ENCODE measurements around the gene POTEF. TPM values are rescaled to one million over a fixed set of nuclear protein-coding genes. Genes with fewer than 3 reads are reported as not detected.
"Not testable (repeated sequence)": the region's sequence is repeated elsewhere in the genome, so short reads cannot be mapped to it uniquely, and the experiment has no call there.

The POTEF gene
- polyA plus RNA-seq, 1 donor (not counting 4 experiments of a cell fraction or from before 2014, with no cell fraction given): not detected

DNA sequence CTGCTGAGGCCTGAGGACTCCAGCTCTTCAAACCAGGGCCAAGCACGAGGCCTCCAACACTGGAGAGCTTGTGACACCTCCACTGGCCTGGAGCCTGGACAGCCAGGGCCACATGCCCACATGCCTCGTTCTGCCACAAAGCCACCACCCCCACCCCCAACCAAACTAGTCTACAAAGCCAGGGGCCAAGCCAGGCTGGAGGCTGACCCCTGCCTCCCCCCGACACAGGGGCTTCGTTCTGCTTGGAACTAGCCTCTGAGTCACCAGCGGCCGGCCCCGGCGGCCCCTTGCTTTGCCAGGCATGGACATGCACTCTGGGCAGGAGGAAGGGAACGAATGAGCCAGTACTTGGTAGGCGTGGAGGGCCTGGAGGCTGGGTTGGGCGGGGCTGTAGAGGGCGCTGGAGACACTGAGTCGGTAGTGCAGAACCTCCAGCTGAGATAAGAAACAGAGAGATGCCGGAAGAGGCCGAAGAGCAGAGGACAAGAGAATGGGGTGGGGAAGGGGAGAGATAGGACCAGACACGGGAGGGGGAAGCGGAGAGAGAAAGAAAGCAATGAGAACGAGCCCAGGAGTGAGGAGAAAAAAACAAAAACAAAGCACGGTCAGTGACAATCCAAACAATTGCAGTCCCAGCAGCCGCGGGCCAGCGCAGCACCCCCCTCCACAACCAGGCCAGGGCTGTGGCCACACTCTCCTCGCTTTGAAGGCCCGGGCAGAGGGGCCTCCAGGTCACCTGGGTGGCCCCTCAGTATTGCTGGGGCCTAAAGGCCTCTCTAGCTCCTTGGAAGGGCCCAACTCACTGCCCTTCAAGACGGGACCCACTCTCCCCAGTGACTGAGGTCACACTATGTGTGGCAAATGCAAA is 32.0 kb upstream of the POTEF start:
- H3K4me1 ChIP-seq (ENCODE audit: control insufficient read depth, extremely low read depth, insufficient read depth, low read length); H4K20me1 ChIP-seq (ENCODE audit: control insufficient read depth, extremely low read depth, insufficient read depth, low read length); H3K79me2 ChIP-seq (ENCODE audit: control insufficient read depth, insufficient read depth, low read length); H3K4me2 ChIP-seq (ENCODE audit: control insufficient read depth, extremely low read depth, insufficient read depth, low read depth, low read length); H3K9ac ChIP-seq (ENCODE audit: control insufficient read depth, extremely low read depth, insufficient read depth, low read length); H2AFZ ChIP-seq (ENCODE audit: control insufficient read depth, low read length); FAIRE-seq; H3K27me3 ChIP-seq (ENCODE audit: control insufficient read depth, extremely low read depth, insufficient read depth, low read length); H3K4me3 ChIP-seq (ENCODE audit: control insufficient read depth in 2 of 3, extremely low read depth in 1 of 3, insufficient read depth in 2 of 3, low read depth in 1 of 3, low read length in 3 of 3); H3K9me3 ChIP-seq (ENCODE audit: control insufficient read depth, low read depth, low read length); H3K27ac ChIP-seq (ENCODE audit: control insufficient read depth, insufficient read depth, low read length); DNase-seq (ENCODE audit: low read depth, low spot score); dilution Hi-C loops (cut with MboI; ENCODE audit: extremely low pct_ligation_motif_present, low sequenced_read_pairs); H3K9me1 ChIP-seq (ENCODE audit: control insufficient read depth, extremely low read depth, insufficient read depth, low read length): not testable (repeated sequence)
- H3K36me3 ChIP-seq (ENCODE audit: control insufficient read depth in 2 of 2, extremely low read depth in 1 of 2, insufficient read depth in 2 of 2, low read length in 2 of 2): peaks cover 5 to 12% of the 10 kb centered on the region in 2 experiments

DNA sequence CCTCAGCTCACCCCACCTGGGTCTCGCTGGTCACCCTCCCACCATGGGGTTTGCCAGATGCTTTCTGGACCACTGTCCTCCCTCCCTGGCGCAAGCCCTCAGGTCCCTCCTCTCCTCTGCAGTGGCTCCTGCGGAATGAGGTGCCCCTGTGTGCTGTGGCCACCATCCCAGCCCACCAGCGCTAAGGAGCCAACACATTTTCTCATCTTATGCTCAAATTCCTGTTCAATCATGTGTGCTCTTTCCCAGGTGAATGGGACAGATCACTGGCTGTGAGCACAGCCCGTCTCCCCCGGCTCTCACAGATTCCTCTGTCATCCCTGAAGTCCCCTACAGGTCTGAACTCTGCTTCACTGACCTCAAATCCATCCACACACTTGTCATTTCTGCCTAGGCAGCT is 31.1 kb upstream of the POTEF start:
- no peaks in the 10 kb centered on the region for H3K4me1 ChIP-seq (ENCODE audit: control insufficient read depth, extremely low read depth, insufficient read depth, low read length)
- dilution Hi-C loops (cut with MboI; ENCODE audit: extremely low pct_ligation_motif_present, low sequenced_read_pairs): no loop called here
- FAIRE-seq: no peak

GRCh38 chr2:130159376-130159775 is 30.4 kb upstream of the POTEF start:
- FAIRE-seq; dilution Hi-C loops (cut with MboI; ENCODE audit: extremely low pct_ligation_motif_present, low sequenced_read_pairs): not testable (repeated sequence)

More for the DNA sequence above, 31.1 kb upstream of the POTEF start:
- no peak overlapping the region for H2AFZ ChIP-seq (ENCODE audit: control insufficient read depth, low read length)
- no peak overlapping the region for H3K9ac ChIP-seq (ENCODE audit: control insufficient read depth, extremely low read depth, insufficient read depth, low read length)
- no peaks in the 10 kb centered on the region for H4K20me1 ChIP-seq (ENCODE audit: control insufficient read depth, extremely low read depth, insufficient read depth, low read length)
- no peaks in the 10 kb centered on the region for H3K27me3 ChIP-seq (ENCODE audit: control insufficient read depth, extremely low read depth, insufficient read depth, low read length)
- no peaks in the 10 kb centered on the region for H3K79me2 ChIP-seq (ENCODE audit: control insufficient read depth, insufficient read depth, low read length)
- H3K36me3 ChIP-seq (ENCODE audit: control insufficient read depth in 2 of 2, extremely low read depth in 1 of 2, insufficient read depth in 2 of 2, low read length in 2 of 2): peaks cover 0 to 8% of the 10 kb centered on the region in 2 experiments
- no peaks in the 10 kb centered on the region for H3K9me1 ChIP-seq (ENCODE audit: control insufficient read depth, extremely low read depth, insufficient read depth, low read length)
- no peak overlapping the region for H3K4me2 ChIP-seq (ENCODE audit: control insufficient read depth, extremely low read depth, insufficient read depth, low read depth, low read length)
- no peak overlapping the region for H3K4me3 ChIP-seq (ENCODE audit: control insufficient read depth in 2 of 3, extremely low read depth in 1 of 3, insufficient read depth in 2 of 3, low read depth in 1 of 3, low read length in 3 of 3)
- H3K27ac ChIP-seq (ENCODE audit: control insufficient read depth, insufficient read depth, low read length): no peak overlapping the region
- TF ChIP-seq CTCF (optimal IDR thresholded peaks at IDR 0.05 in 1 of 3, IDR thresholded peaks at IDR 0.05 in 1 of 3, conservative IDR thresholded peaks at IDR 0.05 in 1 of 3; ENCODE audit: extremely low read depth in 1 of 3, insufficient read depth in 2 of 3, low read length in 3 of 3) (no peak), EZH2 (IDR thresholded peaks at IDR 0.05; ENCODE audit: low read length) (no peak)
- DNase-seq (ENCODE audit: low read depth, low spot score): no peak
- no peaks in the 10 kb centered on the region for H3K9me3 ChIP-seq (ENCODE audit: control insufficient read depth, low read depth, low read length)

More at GRCh38 chr2:130159376-130159775, 30.4 kb upstream of the POTEF start:
- not testable (repeated sequence) for H3K9ac ChIP-seq (ENCODE audit: control insufficient read depth, extremely low read depth, insufficient read depth, low read length); H4K20me1 ChIP-seq (ENCODE audit: control insufficient read depth, extremely low read depth, insufficient read depth, low read length); H3K9me3 ChIP-seq (ENCODE audit: control insufficient read depth, low read depth, low read length); H3K36me3 ChIP-seq (ENCODE audit: control insufficient read depth in 2 of 2, extremely low read depth in 1 of 2, insufficient read depth in 2 of 2, low read length in 2 of 2); H3K27me3 ChIP-seq (ENCODE audit: control insufficient read depth, extremely low read depth, insufficient read depth, low read length); H3K27ac ChIP-seq (ENCODE audit: control insufficient read depth, insufficient read depth, low read length); H3K4me2 ChIP-seq (ENCODE audit: control insufficient read depth, extremely low read depth, insufficient read depth, low read depth, low read length); H2AFZ ChIP-seq (ENCODE audit: control insufficient read depth, low read length); H3K79me2 ChIP-seq (ENCODE audit: control insufficient read depth, insufficient read depth, low read length); H3K4me3 ChIP-seq (ENCODE audit: control insufficient read depth in 2 of 3, extremely low read depth in 1 of 3, insufficient read depth in 2 of 3, low read depth in 1 of 3, low read length in 3 of 3); H3K4me1 ChIP-seq (ENCODE audit: control insufficient read depth, extremely low read depth, insufficient read depth, low read length); H3K9me1 ChIP-seq (ENCODE audit: control insufficient read depth, extremely low read depth, insufficient read depth, low read length); DNase-seq (ENCODE audit: low read depth, low spot score)

Measured in keratinocyte (primary cell).